ENCODE data around the gene IGIP.

Gene IGIP

GRCh38 chr5:140125637-140126036 is at the start of gene IGIP:
IGIP (plus strand) TSS chr5:140125937; CDS start chr5:140128477, 2,540 bp downstream.
- DNase-seq (ENCODE audit: low read depth, low spot score), result no peak

GRCh38 chr5:140076142-140076541 is 49.6 kb upstream of the IGIP start:
- no peak for DNase-seq (ENCODE audit: low read depth, low spot score)

GRCh38 chr5:140076788-140077187 is 48.9 kb upstream of the IGIP start:
- no peak for DNase-seq (ENCODE audit: low read depth, low spot score)

GRCh38 chr5:140083120-140083519 is 42.6 kb upstream of the IGIP start:
- no peak for DNase-seq (ENCODE audit: low read depth, low spot score)

GRCh38 chr5:140083650-140084049 is 42.1 kb upstream of the IGIP start:
- no peak for DNase-seq (ENCODE audit: low read depth, low spot score)

- DNase-seq (ENCODE audit: low read depth, low spot score), result no peak
Measured at GRCh38 chr5:140084541-140084940, 41.2 kb upstream of the IGIP start.

- no peak for DNase-seq (ENCODE audit: low read depth, low spot score)
Measured at GRCh38 chr5:140090251-140090650, 35.5 kb upstream of the IGIP start.

- DNase-seq (ENCODE audit: low read depth, low spot score), result no peak
Measured at GRCh38 chr5:140093179-140093578, 32.6 kb upstream of the IGIP start.

- DNase-seq (ENCODE audit: low read depth, low spot score), result no peak
Measured at GRCh38 chr5:140093866-140094265, 31.9 kb upstream of the IGIP start.

GRCh38 chr5:140094889-140095288 is 30.8 kb upstream of the IGIP start:
- no peak for DNase-seq (ENCODE audit: low read depth, low spot score)

- no peak for DNase-seq (ENCODE audit: low read depth, low spot score)
Measured at GRCh38 chr5:140101179-140101578, 24.6 kb upstream of the IGIP start.

GRCh38 chr5:140103154-140103553 is 22.6 kb upstream of the IGIP start:
- no peak for DNase-seq (ENCODE audit: low read depth, low spot score)

GRCh38 chr5:140104100-140104499 is 21.6 kb upstream of the IGIP start:
- DNase-seq (ENCODE audit: low read depth, low spot score), result no peak

- DNase-seq (ENCODE audit: low read depth, low spot score), result no peak
Measured at GRCh38 chr5:140106101-140106500, 19.6 kb upstream of the IGIP start.

- no peak for DNase-seq (ENCODE audit: low read depth, low spot score)
Measured at GRCh38 chr5:140106805-140107311, 18.9 kb upstream of the IGIP start.

GRCh38 chr5:140107312-140108092 is 18.2 kb upstream of the IGIP start:
- DNase-seq (ENCODE audit: low read depth, low spot score), result peak; percentile 80

GRCh38 chr5:140108093-140109017 is 17.4 kb upstream of the IGIP start:
- no peak for DNase-seq (ENCODE audit: low read depth, low spot score)

GRCh38 chr5:140109018-140109758 is 16.5 kb upstream of the IGIP start:
- no peak for DNase-seq (ENCODE audit: low read depth, low spot score)

GRCh38 chr5:140109759-140110645 is 15.7 kb upstream of the IGIP start:
- DNase-seq (ENCODE audit: low read depth, low spot score), result no peak

- DNase-seq (ENCODE audit: low read depth, low spot score), result no peak
Measured at GRCh38 chr5:140110646-140110957, 15.1 kb upstream of the IGIP start.
